WTC11 (cell line): Measurements from ENCODE around the gene THBD. TPM values are rescaled to one million over a fixed set of nuclear protein-coding genes. Genes with fewer than 3 reads are reported as not detected.

Experiments
- ATAC-seq: fragments of 200-7000 bp; cut with Tn5 transposase; 2 replicates; pipeline ENCODE4 v1.10.0; 2021; ENCODE audit warnings: mild to moderate bottlenecking, moderate library complexity
- CTCF ChIA-PET: fragments of 300-600 bp; sonication (Branson Sonifier 250); formaldehyde crosslinking; loops from one replicate; lab custom pipeline; 2021; ENCODE audit warnings: antibody characterized with exemption; lab: Charles Lee
- POLR2A ChIA-PET: fragments of 350-600 bp; sonication (Branson Sonifier 250); formaldehyde crosslinking; loops from one replicate; lab custom pipeline; 2021; ENCODE audit warnings: antibody characterized with exemption; lab: Charles Lee
- DNase-seq: peaks from one replicate; pipeline ENCODE4 v3.0.0; 2021; ENCODE audit warnings: low spot score
- H3K27ac Mint-ChIP-seq: 2 replicates; pipeline ENCODE4 v1.8.0; 2021; ENCODE audit warnings: mixed read lengths
- H3K27me3 Mint-ChIP-seq: 2 replicates; pipeline ENCODE4 v1.8.0; 2021; ENCODE audit warnings: low read depth, mild to moderate bottlenecking, moderate library complexity, mixed read lengths
- H3K36me3 Mint-ChIP-seq: 2 replicates; pipeline ENCODE4 v1.8.0; 2021; ENCODE audit warnings: mixed read lengths
- H3K4me1 Mint-ChIP-seq: 2 replicates; pipeline ENCODE4 v1.8.0; 2022; ENCODE audit warnings: mixed read lengths
- H3K4me3 Mint-ChIP-seq: 2 replicates; pipeline ENCODE4 v1.8.0; 2021; ENCODE audit warnings: mild to moderate bottlenecking, moderate library complexity, mixed read lengths
- H3K9me3 Mint-ChIP-seq: 2 replicates; pipeline ENCODE4 v1.8.0; 2021; ENCODE audit warnings: mixed read lengths
- ETV6 ChIP-seq: sonication (generic); formaldehyde crosslinking; IDR thresholded peaks from 2 replicates; pipeline ENCODE4 v1.8.1; 2022; ENCODE audit warnings: mild to moderate bottlenecking, missing genetic modification reagents
- FOXJ3 ChIP-seq: sonication (generic); formaldehyde crosslinking; IDR thresholded peaks from 2 replicates; pipeline ENCODE4 v1.9.0; 2021; ENCODE audit warnings: missing genetic modification reagents, mild to moderate bottlenecking, borderline replicate concordance
- JUN ChIP-seq: sonication (generic); formaldehyde crosslinking; IDR thresholded peaks from 2 replicates; pipeline ENCODE4 v1.8.0; 2023; ENCODE audit warnings: mild to moderate bottlenecking, missing genetic modification reagents
- MYBL2 ChIP-seq: sonication (generic); formaldehyde crosslinking; IDR thresholded peaks from 2 replicates; pipeline ENCODE4 v1.8.1; 2023; ENCODE audit warnings: mild to moderate bottlenecking, moderate library complexity, missing genetic modification reagents
- NFATC4 ChIP-seq: fragments of 250-450 bp; sonication (Bioruptor Pico); IDR thresholded peaks from 2 replicates; pipeline ENCODE4 v1.9.0; 2021; ENCODE audit warnings: mild to moderate bottlenecking
- NFE2L1 ChIP-seq: sonication (generic); formaldehyde crosslinking; IDR thresholded peaks from 2 replicates; pipeline ENCODE4 v1.8.1; 2023; ENCODE audit warnings: missing genetic modification reagents
- SMAD3 ChIP-seq: sonication (generic); formaldehyde crosslinking; IDR thresholded peaks from 2 replicates; pipeline ENCODE4 v1.8.0; 2022; ENCODE audit warnings: missing genetic modification reagents, mild to moderate bottlenecking, borderline replicate concordance
- SOX15 ChIP-seq: fragments of 250-450 bp; sonication (Bioruptor Pico); IDR thresholded peaks from 2 replicates; pipeline ENCODE4 v1.9.0; 2021; ENCODE audit warnings: mild to moderate bottlenecking
- TEAD1 ChIP-seq: sonication (generic); formaldehyde crosslinking; IDR thresholded peaks from 2 replicates; pipeline ENCODE4 v1.8.0; 2022; ENCODE audit warnings: mild to moderate bottlenecking, missing genetic modification reagents
- TP53 ChIP-seq: sonication (generic); formaldehyde crosslinking; IDR thresholded peaks from 2 replicates; pipeline ENCODE4 v1.8.1; 2023; ENCODE audit warnings: mild to moderate bottlenecking, missing genetic modification reagents
- ZNF219 ChIP-seq: sonication (generic); formaldehyde crosslinking; IDR thresholded peaks from 2 replicates; pipeline ENCODE4 v1.8.0; 2023; ENCODE audit warnings: missing genetic modification reagents, mild to moderate bottlenecking, borderline replicate concordance
- ZNF232 ChIP-seq: sonication (generic); formaldehyde crosslinking; IDR thresholded peaks from 2 replicates; pipeline ENCODE4 v1.8.0; 2022; ENCODE audit warnings: mild to moderate bottlenecking, missing genetic modification reagents
- ZNF263 ChIP-seq: sonication (generic); formaldehyde crosslinking; IDR thresholded peaks from 2 replicates; pipeline ENCODE4 v1.8.1; 2022; ENCODE audit warnings: low read depth, mild to moderate bottlenecking, moderate library complexity, missing genetic modification reagents
- ZNF396 ChIP-seq: fragments of 250-450 bp; sonication (Bioruptor Pico); IDR thresholded peaks from 2 replicates; pipeline ENCODE4 v1.8.0; 2021; ENCODE audit warnings: mild to moderate bottlenecking, moderate library complexity, borderline replicate concordance
- total RNA-seq: library from RNA; stranded (reverse); gene quantifications from 3 replicates; pipeline ENCODE4 v1.2.3, GENCODE V29; 2021
- TF ChIP-seq, protein P1 (sequence below): sonication (generic); formaldehyde crosslinking; IDR thresholded peaks from 2 replicates; pipeline ENCODE4 v1.8.0; 2023; ENCODE audit warnings: mild to moderate bottlenecking, missing genetic modification reagents
- TF ChIP-seq, protein P2 (sequence below): sonication (generic); formaldehyde crosslinking; conservative IDR thresholded peaks from 2 replicates; pipeline ENCODE4 v1.8.1; 2022; ENCODE audit warnings: mild to moderate bottlenecking, missing genetic modification reagents
- TF ChIP-seq, protein P3 (sequence below): fragments of 250-450 bp; sonication (Bioruptor Pico); IDR thresholded peaks from 2 replicates; pipeline ENCODE4 v1.9.0; 2021; ENCODE audit warnings: mild to moderate bottlenecking
- TF ChIP-seq, protein P4 (sequence below): sonication (generic); formaldehyde crosslinking; IDR thresholded peaks from 2 replicates; pipeline ENCODE4 v1.8.1; 2023; ENCODE audit warnings: mild to moderate bottlenecking, missing genetic modification reagents
- TF ChIP-seq, protein P5 (sequence below): sonication (generic); formaldehyde crosslinking; IDR thresholded peaks from 2 replicates; pipeline ENCODE4 v1.8.1; 2022; ENCODE audit warnings: mild to moderate bottlenecking, moderate library complexity, missing genetic modification reagents
- TF ChIP-seq, protein P6 (sequence below): fragments of 250-450 bp; sonication (Bioruptor Pico); IDR thresholded peaks from 2 replicates; pipeline ENCODE4 v1.9.0; 2021; ENCODE audit warnings: moderate library complexity, mild to moderate bottlenecking, inconsistent platforms, borderline replicate concordance
- TF ChIP-seq, protein P7 (sequence below): sonication (generic); formaldehyde crosslinking; IDR thresholded peaks from 2 replicates; pipeline ENCODE4 v1.8.0; 2022; ENCODE audit warnings: mild to moderate bottlenecking, missing genetic modification reagents
- TF ChIP-seq, protein P8 (sequence below): sonication (generic); formaldehyde crosslinking; IDR thresholded peaks from 2 replicates; pipeline ENCODE4 v1.8.0; 2023; ENCODE audit warnings: missing genetic modification reagents
- TF ChIP-seq, protein P9 (sequence below): fragments of 250-450 bp; sonication (Bioruptor Pico); conservative IDR thresholded peaks from 2 replicates; pipeline ENCODE4 v1.9.0; 2021; ENCODE audit warnings: mild to moderate bottlenecking

Gene THBD
- total RNA-seq, 1 experiment from 2014 or later = 1.0 TPM

DNA sequence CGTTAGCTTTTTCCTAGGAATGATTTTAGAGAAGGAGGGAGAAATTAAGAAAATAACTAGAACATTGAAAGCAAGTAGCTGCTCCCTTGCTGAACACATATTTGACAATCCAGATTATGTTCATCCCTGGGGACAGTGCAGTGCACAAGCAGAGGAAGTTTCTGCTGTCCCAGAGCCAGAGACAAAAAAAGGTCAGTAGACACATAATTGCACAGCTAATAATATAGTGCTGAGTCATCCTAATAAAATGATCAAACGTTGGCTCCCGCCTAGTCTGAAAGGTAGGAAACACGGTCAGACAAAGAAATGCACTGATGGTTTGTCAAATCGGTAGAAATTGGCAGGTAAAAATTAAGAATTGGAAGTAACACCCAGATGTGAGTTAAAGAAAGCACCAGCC, 36.0 kb downstream of the THBD start:
- ChIA-PET CTCF (no interaction called here), POLR2A (interaction anchor here (0.7 kb wide), 1 partner anchor 289 kb away, joined by 3 read pairs; no protein-coding TSS in a partner anchor)
- Mint-ChIP-seq H3K4me1 (peaks cover 2% of the 10 kb centered on the region; the same call in 1 of the 2 replicates), H3K27ac (no peak overlapping the region), H3K9me3 (0 out of 2 replicates have a peak, but pooled peaks cover 6% of the 10 kb centered on the region), H3K27me3 (no peaks in the 10 kb centered on the region; the same call in 1 of the 2 replicates)
- no peak for ATAC-seq
- TF ChIP-seq, protein P1, sequence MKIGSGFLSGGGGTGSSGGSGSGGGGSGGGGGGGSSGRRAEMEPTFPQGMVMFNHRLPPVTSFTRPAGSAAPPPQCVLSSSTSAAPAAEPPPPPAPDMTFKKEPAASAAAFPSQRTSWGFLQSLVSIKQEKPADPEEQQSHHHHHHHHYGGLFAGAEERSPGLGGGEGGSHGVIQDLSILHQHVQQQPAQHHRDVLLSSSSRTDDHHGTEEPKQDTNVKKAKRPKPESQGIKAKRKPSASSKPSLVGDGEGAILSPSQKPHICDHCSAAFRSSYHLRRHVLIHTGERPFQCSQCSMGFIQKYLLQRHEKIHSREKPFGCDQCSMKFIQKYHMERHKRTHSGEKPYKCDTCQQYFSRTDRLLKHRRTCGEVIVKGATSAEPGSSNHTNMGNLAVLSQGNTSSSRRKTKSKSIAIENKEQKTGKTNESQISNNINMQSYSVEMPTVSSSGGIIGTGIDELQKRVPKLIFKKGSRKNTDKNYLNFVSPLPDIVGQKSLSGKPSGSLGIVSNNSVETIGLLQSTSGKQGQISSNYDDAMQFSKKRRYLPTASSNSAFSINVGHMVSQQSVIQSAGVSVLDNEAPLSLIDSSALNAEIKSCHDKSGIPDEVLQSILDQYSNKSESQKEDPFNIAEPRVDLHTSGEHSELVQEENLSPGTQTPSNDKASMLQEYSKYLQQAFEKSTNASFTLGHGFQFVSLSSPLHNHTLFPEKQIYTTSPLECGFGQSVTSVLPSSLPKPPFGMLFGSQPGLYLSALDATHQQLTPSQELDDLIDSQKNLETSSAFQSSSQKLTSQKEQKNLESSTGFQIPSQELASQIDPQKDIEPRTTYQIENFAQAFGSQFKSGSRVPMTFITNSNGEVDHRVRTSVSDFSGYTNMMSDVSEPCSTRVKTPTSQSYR = no peak
- TF ChIP-seq ZNF219 (CRISPR knock-in tag) (no peak), NFATC4 (CRISPR knock-in tag) (no peak), TEAD1 (CRISPR knock-in tag) (no peak), MYBL2 (CRISPR knock-in tag) (no peak), SMAD3 (CRISPR knock-in tag) (no peak), NFE2L1 (CRISPR knock-in tag) (no peak), ZNF232 (CRISPR knock-in tag) (no peak), JUN (CRISPR knock-in tag) (no peak), ZNF396 (no peak)
- TF ChIP-seq, protein P2, sequence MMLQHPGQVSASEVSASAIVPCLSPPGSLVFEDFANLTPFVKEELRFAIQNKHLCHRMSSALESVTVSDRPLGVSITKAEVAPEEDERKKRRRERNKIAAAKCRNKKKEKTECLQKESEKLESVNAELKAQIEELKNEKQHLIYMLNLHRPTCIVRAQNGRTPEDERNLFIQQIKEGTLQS (CRISPR knock-in tag) = no peak
- TF ChIP-seq, protein P3, sequence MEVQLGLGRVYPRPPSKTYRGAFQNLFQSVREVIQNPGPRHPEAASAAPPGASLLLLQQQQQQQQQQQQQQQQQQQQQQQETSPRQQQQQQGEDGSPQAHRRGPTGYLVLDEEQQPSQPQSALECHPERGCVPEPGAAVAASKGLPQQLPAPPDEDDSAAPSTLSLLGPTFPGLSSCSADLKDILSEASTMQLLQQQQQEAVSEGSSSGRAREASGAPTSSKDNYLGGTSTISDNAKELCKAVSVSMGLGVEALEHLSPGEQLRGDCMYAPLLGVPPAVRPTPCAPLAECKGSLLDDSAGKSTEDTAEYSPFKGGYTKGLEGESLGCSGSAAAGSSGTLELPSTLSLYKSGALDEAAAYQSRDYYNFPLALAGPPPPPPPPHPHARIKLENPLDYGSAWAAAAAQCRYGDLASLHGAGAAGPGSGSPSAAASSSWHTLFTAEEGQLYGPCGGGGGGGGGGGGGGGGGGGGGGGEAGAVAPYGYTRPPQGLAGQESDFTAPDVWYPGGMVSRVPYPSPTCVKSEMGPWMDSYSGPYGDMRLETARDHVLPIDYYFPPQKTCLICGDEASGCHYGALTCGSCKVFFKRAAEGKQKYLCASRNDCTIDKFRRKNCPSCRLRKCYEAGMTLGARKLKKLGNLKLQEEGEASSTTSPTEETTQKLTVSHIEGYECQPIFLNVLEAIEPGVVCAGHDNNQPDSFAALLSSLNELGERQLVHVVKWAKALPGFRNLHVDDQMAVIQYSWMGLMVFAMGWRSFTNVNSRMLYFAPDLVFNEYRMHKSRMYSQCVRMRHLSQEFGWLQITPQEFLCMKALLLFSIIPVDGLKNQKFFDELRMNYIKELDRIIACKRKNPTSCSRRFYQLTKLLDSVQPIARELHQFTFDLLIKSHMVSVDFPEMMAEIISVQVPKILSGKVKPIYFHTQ = no peak
- TF ChIP-seq, protein P4, sequence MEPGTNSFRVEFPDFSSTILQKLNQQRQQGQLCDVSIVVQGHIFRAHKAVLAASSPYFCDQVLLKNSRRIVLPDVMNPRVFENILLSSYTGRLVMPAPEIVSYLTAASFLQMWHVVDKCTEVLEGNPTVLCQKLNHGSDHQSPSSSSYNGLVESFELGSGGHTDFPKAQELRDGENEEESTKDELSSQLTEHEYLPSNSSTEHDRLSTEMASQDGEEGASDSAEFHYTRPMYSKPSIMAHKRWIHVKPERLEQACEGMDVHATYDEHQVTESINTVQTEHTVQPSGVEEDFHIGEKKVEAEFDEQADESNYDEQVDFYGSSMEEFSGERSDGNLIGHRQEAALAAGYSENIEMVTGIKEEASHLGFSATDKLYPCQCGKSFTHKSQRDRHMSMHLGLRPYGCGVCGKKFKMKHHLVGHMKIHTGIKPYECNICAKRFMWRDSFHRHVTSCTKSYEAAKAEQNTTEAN = no peak
- TF ChIP-seq, all 79 proteins: peak for 0
- Mint-ChIP-seq H3K36me3 (no peaks in the 10 kb centered on the region), H3K4me3 (no peak overlapping the region)
- no peak for DNase-seq

DNA sequence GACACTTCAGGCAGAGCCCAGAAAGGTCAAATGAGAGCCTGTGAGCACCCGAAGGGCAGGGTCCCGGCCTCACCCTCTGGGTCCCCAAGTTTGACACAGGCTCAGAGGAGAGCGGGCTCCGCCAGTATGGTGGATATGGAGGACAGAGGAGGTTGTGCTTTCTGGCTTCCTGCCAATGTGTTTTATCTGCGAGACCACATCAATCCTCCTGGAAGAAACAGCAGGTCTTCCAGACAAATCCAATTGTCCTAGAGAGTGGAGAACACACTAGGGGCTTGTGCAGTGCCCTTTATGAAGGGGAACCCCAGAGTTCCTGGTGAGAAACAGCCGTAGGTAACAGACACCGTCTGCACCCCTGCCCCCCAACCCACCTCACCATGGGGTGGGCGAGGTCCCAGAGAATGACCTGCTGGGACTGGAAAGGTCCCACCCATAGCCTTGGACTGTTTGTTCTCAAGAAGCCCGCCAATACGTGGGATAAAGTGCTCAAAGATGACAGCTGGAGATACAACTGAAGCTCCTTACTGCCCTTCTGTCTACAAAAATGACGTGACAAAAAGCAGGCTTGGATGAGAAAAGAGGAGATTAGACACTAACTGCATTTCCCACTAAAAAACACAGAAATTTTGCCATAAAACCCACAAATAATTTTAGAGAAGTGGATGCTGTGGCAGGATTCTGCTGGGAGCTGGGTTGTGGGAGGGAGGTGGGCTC, 38.3 kb downstream of the THBD start:
- Mint-ChIP-seq H3K4me1 (peaks cover 9% of the 10 kb centered on the region), H3K36me3 (no peaks in the 10 kb centered on the region), H3K27ac (no peak overlapping the region), H3K27me3 (no peaks in the 10 kb centered on the region; the same call in 1 of the 2 replicates), H3K4me3 (no peak overlapping the region), H3K9me3 (0 out of 2 replicates have a peak, but pooled peaks cover 6% of the 10 kb centered on the region)
- no peak for ATAC-seq
- POLR2A ChIA-PET = no interaction called here
- CTCF ChIA-PET = no interaction called here
- TF ChIP-seq, protein P5, sequence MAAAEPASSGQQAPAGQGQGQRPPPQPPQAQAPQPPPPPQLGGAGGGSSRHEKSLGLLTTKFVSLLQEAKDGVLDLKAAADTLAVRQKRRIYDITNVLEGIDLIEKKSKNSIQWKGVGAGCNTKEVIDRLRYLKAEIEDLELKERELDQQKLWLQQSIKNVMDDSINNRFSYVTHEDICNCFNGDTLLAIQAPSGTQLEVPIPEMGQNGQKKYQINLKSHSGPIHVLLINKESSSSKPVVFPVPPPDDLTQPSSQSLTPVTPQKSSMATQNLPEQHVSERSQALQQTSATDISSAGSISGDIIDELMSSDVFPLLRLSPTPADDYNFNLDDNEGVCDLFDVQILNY = no peak
- TF ChIP-seq ZNF219 (CRISPR knock-in tag) (no peak), SOX15 (CRISPR knock-in tag) (no peak), ZNF263 (no peak), ETV6 (CRISPR knock-in tag) (no peak), TP53 (no peak), FOXJ3 (CRISPR knock-in tag) (no peak)
- TF ChIP-seq, protein P6, sequence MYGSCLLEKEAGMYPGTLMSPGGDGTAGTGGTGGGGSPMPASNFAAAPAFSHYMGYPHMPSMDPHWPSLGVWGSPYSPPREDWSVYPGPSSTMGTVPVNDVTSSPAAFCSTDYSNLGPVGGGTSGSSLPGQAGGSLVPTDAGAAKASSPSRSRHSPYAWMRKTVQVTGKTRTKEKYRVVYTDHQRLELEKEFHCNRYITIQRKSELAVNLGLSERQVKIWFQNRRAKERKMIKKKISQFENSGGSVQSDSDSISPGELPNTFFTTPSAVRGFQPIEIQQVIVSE (CRISPR knock-in tag) = no peak
- TF ChIP-seq, protein P7, sequence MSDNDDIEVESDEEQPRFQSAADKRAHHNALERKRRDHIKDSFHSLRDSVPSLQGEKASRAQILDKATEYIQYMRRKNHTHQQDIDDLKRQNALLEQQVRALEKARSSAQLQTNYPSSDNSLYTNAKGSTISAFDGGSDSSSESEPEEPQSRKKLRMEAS (CRISPR knock-in tag) = no peak
- TF ChIP-seq, protein P8, sequence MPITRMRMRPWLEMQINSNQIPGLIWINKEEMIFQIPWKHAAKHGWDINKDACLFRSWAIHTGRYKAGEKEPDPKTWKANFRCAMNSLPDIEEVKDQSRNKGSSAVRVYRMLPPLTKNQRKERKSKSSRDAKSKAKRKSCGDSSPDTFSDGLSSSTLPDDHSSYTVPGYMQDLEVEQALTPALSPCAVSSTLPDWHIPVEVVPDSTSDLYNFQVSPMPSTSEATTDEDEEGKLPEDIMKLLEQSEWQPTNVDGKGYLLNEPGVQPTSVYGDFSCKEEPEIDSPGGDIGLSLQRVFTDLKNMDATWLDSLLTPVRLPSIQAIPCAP = no peak
- TF ChIP-seq, protein P9, sequence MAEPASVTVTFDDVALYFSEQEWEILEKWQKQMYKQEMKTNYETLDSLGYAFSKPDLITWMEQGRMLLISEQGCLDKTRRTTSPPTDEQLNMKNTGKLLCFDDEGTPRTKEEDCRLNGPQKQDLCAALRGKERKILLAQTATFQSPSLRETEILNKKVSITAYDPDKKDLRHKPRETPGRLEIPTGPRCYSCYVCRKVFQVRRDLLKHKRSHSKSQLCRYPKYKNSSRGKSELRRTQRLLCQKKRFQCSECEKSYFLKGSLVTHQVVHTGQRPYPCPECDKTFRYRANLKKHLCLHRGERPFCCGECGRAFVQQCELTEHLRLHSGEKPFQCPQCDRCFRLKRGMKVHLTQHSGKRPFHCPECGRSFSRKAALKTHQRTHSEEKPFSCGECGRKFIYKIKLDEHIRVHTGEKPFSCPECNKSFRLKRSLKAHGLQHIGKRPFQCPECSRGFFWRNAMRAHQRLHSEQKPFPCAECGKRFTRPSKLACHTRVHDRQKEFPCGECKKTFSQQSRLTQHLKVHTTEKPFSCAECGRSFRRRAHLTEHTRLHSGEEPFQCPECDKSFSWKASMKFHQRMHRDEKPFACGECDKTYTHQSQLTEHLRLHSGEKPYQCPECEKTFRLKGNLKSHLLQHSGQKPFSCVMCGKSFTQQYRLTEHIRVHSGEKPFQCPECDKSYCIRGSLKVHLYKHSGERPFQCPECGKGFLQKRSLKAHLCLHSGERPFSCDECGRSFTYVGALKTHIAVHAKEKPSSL (CRISPR knock-in tag) = no peak
- DNase-seq = no peak
